HepG2 (cell line): ENCODE data around the gene RPS10. TPM values are rescaled to one million over a fixed set of nuclear protein-coding genes. Genes with fewer than 3 reads are reported as not detected.

Source experiments
- AKAP8 ChIP-seq: sonication (generic); formaldehyde crosslinking; IDR thresholded peaks from 2 replicates; pipeline ENCODE4 v1.5.1; 2020; ENCODE audit warnings: mild to moderate bottlenecking, missing genetic modification reagents
- FOXP4 ChIP-seq: sonication (generic); formaldehyde crosslinking; IDR thresholded peaks from 2 replicates; pipeline ENCODE4 v1.4.0; 2020; ENCODE audit warnings: missing genetic modification reagents
- GPBP1L1 ChIP-seq: sonication (generic); formaldehyde crosslinking; IDR thresholded peaks from 2 replicates; pipeline ENCODE4 v1.5.0; 2020; ENCODE audit warnings: mild to moderate bottlenecking, missing genetic modification reagents
- HCFC1 ChIP-seq: fragments of 150-350 bp; IDR thresholded peaks from 2 replicates; pipeline ENCODE4 v1.6.1; 2014; ENCODE audit warnings: low read depth, low read length
- HIVEP1 ChIP-seq: sonication (generic); formaldehyde crosslinking; IDR thresholded peaks from 2 replicates; pipeline ENCODE4 v1.4.0; 2020; ENCODE audit warnings: mild to moderate bottlenecking, missing genetic modification reagents
- HOXA9 ChIP-seq: sonication (generic); formaldehyde crosslinking; IDR thresholded peaks from 2 replicates; pipeline ENCODE4 v1.8.1; 2022; ENCODE audit warnings: missing genetic modification reagents, mild to moderate bottlenecking, moderate library complexity, borderline replicate concordance
- NFYB ChIP-seq: sonication (generic); formaldehyde crosslinking; IDR thresholded peaks from 2 replicates; pipeline ENCODE4 v1.4.0; 2020; ENCODE audit warnings: missing genetic modification reagents
- PLSCR1 ChIP-seq: sonication (generic); formaldehyde crosslinking; IDR thresholded peaks from 2 replicates; pipeline ENCODE4 v1.5.0; 2020; ENCODE audit warnings: missing genetic modification reagents, mild to moderate bottlenecking, borderline replicate concordance
- POGZ ChIP-seq: sonication (generic); formaldehyde crosslinking; IDR thresholded peaks from 2 replicates; pipeline ENCODE4 v1.4.0; 2020; ENCODE audit warnings: mild to moderate bottlenecking, missing genetic modification reagents
- REXO4 ChIP-seq: sonication (generic); formaldehyde crosslinking; IDR thresholded peaks from 2 replicates; pipeline ENCODE4 v1.8.0; 2022; ENCODE audit warnings: missing genetic modification reagents, mild to moderate bottlenecking, borderline replicate concordance
- THAP7 ChIP-seq: sonication (generic); formaldehyde crosslinking; IDR thresholded peaks from 2 replicates; pipeline ENCODE4 v1.8.1; 2023; ENCODE audit warnings: mild to moderate bottlenecking, missing genetic modification reagents
- TOPORS ChIP-seq: sonication (generic); formaldehyde crosslinking; IDR thresholded peaks from 2 replicates; pipeline ENCODE4 v1.8.0; 2023; ENCODE audit warnings: mild to moderate bottlenecking, missing genetic modification reagents
- TRIM24 ChIP-seq: sonication (generic); formaldehyde crosslinking; IDR thresholded peaks from 2 replicates; pipeline ENCODE4 v1.8.0; 2022; ENCODE audit warnings: mild to moderate bottlenecking, missing genetic modification reagents
- ZMYM3 ChIP-seq: sonication (generic); formaldehyde crosslinking; IDR thresholded peaks from 2 replicates; pipeline ENCODE4 v1.5.1; 2020; ENCODE audit warnings: mild to moderate bottlenecking, missing genetic modification reagents
- ZNF230 ChIP-seq: sonication (generic); formaldehyde crosslinking; IDR thresholded peaks from 2 replicates; pipeline ENCODE4 v1.4.0; 2020; ENCODE audit warnings: mild to moderate bottlenecking, missing genetic modification reagents
- ZNF264 ChIP-seq: sonication (generic); formaldehyde crosslinking; IDR thresholded peaks from 2 replicates; pipeline ENCODE4 v1.4.0; 2020; ENCODE audit warnings: missing genetic modification reagents
- ZNF460 ChIP-seq: sonication (generic); formaldehyde crosslinking; IDR thresholded peaks from 2 replicates; pipeline ENCODE4 v1.5.1; 2020; ENCODE audit warnings: missing genetic modification reagents, mild to moderate bottlenecking, borderline replicate concordance
- ZNF484 ChIP-seq: sonication (generic); formaldehyde crosslinking; IDR thresholded peaks from 2 replicates; pipeline ENCODE4 v1.5.1; 2020; ENCODE audit warnings: mild to moderate bottlenecking, low read depth, missing genetic modification reagents, borderline replicate concordance
- ZNF513 ChIP-seq: sonication (generic); formaldehyde crosslinking; conservative IDR thresholded peaks from 2 replicates; pipeline ENCODE4 v1.5.0; 2020; ENCODE audit warnings: missing genetic modification reagents
- ZNF580 ChIP-seq: IDR thresholded peaks from 2 replicates; pipeline ENCODE4 v1.6.1; 2016; ENCODE audit warnings: low read depth, borderline replicate concordance
- ZNF780A ChIP-seq: sonication (generic); formaldehyde crosslinking; IDR thresholded peaks from 2 replicates; pipeline ENCODE4 v1.8.0; 2022; ENCODE audit warnings: mild to moderate bottlenecking, missing genetic modification reagents, moderate library complexity
- ZNF782 ChIP-seq: sonication (generic); formaldehyde crosslinking; IDR thresholded peaks from 2 replicates; pipeline ENCODE4 v1.4.0; 2020; ENCODE audit warnings: missing genetic modification reagents, mild to moderate bottlenecking, borderline replicate concordance
- ZSCAN31 ChIP-seq: sonication (generic); formaldehyde crosslinking; IDR thresholded peaks from 2 replicates; pipeline ENCODE4 v1.5.0; 2020; ENCODE audit warnings: low read depth, mild to moderate bottlenecking, missing genetic modification reagents
- polyA plus RNA-seq, 8 experiments: library from polyadenylated mRNA; depleted of rRNA in 3 of 8; stranded (reverse) in 7 of 8; unstranded in 1 of 8; fragments of >200 nt; fragmentation: Illumina TruSeq in 4 of 8; extraction: Trizol in 4 of 8; gene quantifications; 2 replicates each; pipeline versions ENCODE4 v1.2.1 to v1.2.3, GENCODE V29; 2011 to 2016; ENCODE audit warnings: low read depth in 4 of 8, missing spikeins in 1 of 8, mixed read lengths in 1 of 8; ENCODE audit not compliant: insufficient read depth in 1 of 8
- total RNA-seq, 5 experiments: library from RNA; depleted of rRNA; stranded (reverse); fragments of >200 nt; fragmentation: Illumina TruSeq; extraction: Trizol; gene quantifications; 2 replicates each; pipeline ENCODE4 v1.2.3, GENCODE V29; 2016; ENCODE audit warnings: low read depth in 1 of 5

RPS10 gene
- total and polyA plus RNA-seq, 2 of the 13 experiments (the other 11 are each of a cell fraction or from before 2014, with no cell fraction given): 2,909 to 4,648 TPM

GRCh38 chr6:34391786-34392496 is 33.9 kb downstream of the RPS10 start (continued):
- TF ChIP-seq ZNF513 (CRISPR knock-in tag) (no peak), ZNF782 (CRISPR knock-in tag) (peak; percentile 88; the same call in 1 of the 2 replicates), ZNF460 (CRISPR knock-in tag) (no peak), ZSCAN31 (CRISPR knock-in tag) (peak; percentile 41; the same call in 1 of the 2 replicates), ZNF780A (0 out of 2 replicates have a peak, but pooled peaks have one; percentile 39), NFYB (no peak), POGZ (no peak; the same call in 1 of the 2 replicates), ZNF230 (CRISPR knock-in tag) (no peak), ZNF580 (CRISPR knock-in tag) (peak; percentile 84; the same call in 1 of the 2 replicates), HOXA9 (CRISPR knock-in tag) (peak; percentile 73; the same call in 1 of the 2 replicates), ZNF264 (CRISPR knock-in tag) (no peak), GPBP1L1 (CRISPR knock-in tag) (no peak), THAP7 (CRISPR knock-in tag) (peak; percentile 50; the same call in 1 of the 2 replicates), TRIM24 (CRISPR knock-in tag) (no peak), TOPORS (0 out of 2 replicates have a peak, but pooled peaks have one; percentile 24), PLSCR1 (CRISPR knock-in tag) (no peak), ZMYM3 (CRISPR knock-in tag) (peak; percentile 68), HIVEP1 (CRISPR knock-in tag) (peak; percentile 62; the same call in 1 of the 2 replicates), ZNF484 (CRISPR knock-in tag) (peak; percentile 27; the same call in 1 of the 2 replicates), HCFC1 (no peak), REXO4 (CRISPR knock-in tag) (no peak), AKAP8 (CRISPR knock-in tag) (no peak; the same call in 1 of the 2 replicates), FOXP4 (CRISPR knock-in tag) (no peak)
